K562 (cell line): ENCODE measurements around the gene PRKAG1. TPM values are rescaled to one million over a fixed set of nuclear protein-coding genes. Genes with fewer than 3 reads are reported as not detected.

Source experiments
- ADNP ChIP-seq: fragments of 200-800 bp; sonication (Bioruptor generic); IDR thresholded peaks from 2 replicates; pipeline ENCODE4 v1.6.1; 2016; ENCODE audit warnings: missing genetic modification characterization, missing compliant biosample characterization
- ELF1 ChIP-seq: fragments of 200-800 bp; sonication (Bioruptor generic); IDR thresholded peaks from 2 replicates; pipeline ENCODE4 v1.6.1; 2016; ENCODE audit warnings: missing genetic modification characterization, missing compliant biosample characterization
- OTX1 ChIP-seq: fragments of 450-650 bp; formaldehyde crosslinking; IDR thresholded peaks from 2 replicates; pipeline ENCODE4 v1.4.0; 2022; ENCODE audit warnings: mild to moderate bottlenecking
- SREBF2 ChIP-seq: sonication (generic); formaldehyde crosslinking; IDR thresholded peaks from 2 replicates; pipeline ENCODE4 v1.4.0; 2020; ENCODE audit warnings: mild to moderate bottlenecking, missing genetic modification reagents
- polyA plus RNA-seq, 8 experiments: library from polyadenylated mRNA; depleted of rRNA in 4 of 8; stranded (reverse) in 5 of 8; unstranded in 3 of 8; fragments of >200 nt; fragmentation: Nextera tagmentation in 2 of 8; fragmentation: Illumina TruSeq in 1 of 8; extraction: Ambion mirVana in 2 of 8; extraction: Trizol in 1 of 8; gene quantifications; 2 replicates each; pipeline versions ENCODE4 v1.2.1 to v1.2.3, GENCODE V29; 2011 to 2014; ENCODE audit warnings: inconsistent platforms in 1 of 8, missing spikeins in 1 of 8
- total RNA-seq, 7 experiments: library from RNA; depleted of rRNA in 6 of 7; stranded (reverse); fragments of >200 nt in 6 of 7; fragmentation: Illumina TruSeq in 2 of 7; extraction: Trizol in 2 of 7; gene quantifications; 2 replicates each; pipeline versions ENCODE4 v1.2.1 to v1.2.3, GENCODE V29; 2011 to 2021; ENCODE audit warnings: low replicate concordance in 1 of 7
- TF ChIP-seq, protein P1 (sequence below): fragments of 450-650 bp; IDR thresholded peaks from 2 replicates; pipeline ENCODE4 v1.6.1; 2016; ENCODE audit warnings: mild to moderate bottlenecking, moderate library complexity
- TF ChIP-seq, protein P2 (sequence below): fragments of 450-650 bp; IDR thresholded peaks from 2 replicates; pipeline ENCODE4 v1.6.1; 2016; ENCODE audit warnings: low read depth
- TF ChIP-seq, protein P3 (sequence below), 2 experiments: fragments of 450-650 bp in 1 of 2; sonication (generic) in 1 of 2; formaldehyde crosslinking in 1 of 2; IDR thresholded peaks in 1 of 2; conservative IDR thresholded peaks in 1 of 2; 2 replicates each; pipeline versions ENCODE4 v1.6.1 to v1.8.1; 2016 to 2023; ENCODE audit warnings: mild to moderate bottlenecking in 2 of 2, moderate library complexity in 2 of 2, inconsistent platforms in 1 of 2, missing genetic modification reagents in 1 of 2

PRKAG1 gene
- total and polyA plus RNA-seq, 9 of the 15 experiments (the other 6 are each of a cell fraction or from before 2014, with no cell fraction given) = 51.1 to 126 (median 79.1) TPM

DNA sequence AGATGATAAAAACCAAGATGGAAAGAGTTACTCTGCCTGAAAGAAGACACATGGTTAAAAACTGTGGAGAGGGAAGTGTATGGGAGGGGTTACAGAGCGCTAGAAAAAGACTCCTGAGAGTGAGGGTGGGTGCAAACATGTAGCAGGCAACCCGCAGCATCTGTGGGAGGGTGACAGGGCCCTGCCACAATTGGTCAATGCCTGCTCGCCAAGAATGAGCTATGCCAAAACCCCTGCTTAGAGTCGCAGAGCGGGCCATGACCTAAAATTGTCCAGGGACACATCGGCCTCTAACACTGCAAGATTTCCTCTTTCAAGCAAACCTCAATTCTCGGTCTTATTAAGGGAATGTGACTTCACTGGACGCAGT lies 700 bp downstream of the PRKAG1 start (continued):
- TF ChIP-seq, protein P1, sequence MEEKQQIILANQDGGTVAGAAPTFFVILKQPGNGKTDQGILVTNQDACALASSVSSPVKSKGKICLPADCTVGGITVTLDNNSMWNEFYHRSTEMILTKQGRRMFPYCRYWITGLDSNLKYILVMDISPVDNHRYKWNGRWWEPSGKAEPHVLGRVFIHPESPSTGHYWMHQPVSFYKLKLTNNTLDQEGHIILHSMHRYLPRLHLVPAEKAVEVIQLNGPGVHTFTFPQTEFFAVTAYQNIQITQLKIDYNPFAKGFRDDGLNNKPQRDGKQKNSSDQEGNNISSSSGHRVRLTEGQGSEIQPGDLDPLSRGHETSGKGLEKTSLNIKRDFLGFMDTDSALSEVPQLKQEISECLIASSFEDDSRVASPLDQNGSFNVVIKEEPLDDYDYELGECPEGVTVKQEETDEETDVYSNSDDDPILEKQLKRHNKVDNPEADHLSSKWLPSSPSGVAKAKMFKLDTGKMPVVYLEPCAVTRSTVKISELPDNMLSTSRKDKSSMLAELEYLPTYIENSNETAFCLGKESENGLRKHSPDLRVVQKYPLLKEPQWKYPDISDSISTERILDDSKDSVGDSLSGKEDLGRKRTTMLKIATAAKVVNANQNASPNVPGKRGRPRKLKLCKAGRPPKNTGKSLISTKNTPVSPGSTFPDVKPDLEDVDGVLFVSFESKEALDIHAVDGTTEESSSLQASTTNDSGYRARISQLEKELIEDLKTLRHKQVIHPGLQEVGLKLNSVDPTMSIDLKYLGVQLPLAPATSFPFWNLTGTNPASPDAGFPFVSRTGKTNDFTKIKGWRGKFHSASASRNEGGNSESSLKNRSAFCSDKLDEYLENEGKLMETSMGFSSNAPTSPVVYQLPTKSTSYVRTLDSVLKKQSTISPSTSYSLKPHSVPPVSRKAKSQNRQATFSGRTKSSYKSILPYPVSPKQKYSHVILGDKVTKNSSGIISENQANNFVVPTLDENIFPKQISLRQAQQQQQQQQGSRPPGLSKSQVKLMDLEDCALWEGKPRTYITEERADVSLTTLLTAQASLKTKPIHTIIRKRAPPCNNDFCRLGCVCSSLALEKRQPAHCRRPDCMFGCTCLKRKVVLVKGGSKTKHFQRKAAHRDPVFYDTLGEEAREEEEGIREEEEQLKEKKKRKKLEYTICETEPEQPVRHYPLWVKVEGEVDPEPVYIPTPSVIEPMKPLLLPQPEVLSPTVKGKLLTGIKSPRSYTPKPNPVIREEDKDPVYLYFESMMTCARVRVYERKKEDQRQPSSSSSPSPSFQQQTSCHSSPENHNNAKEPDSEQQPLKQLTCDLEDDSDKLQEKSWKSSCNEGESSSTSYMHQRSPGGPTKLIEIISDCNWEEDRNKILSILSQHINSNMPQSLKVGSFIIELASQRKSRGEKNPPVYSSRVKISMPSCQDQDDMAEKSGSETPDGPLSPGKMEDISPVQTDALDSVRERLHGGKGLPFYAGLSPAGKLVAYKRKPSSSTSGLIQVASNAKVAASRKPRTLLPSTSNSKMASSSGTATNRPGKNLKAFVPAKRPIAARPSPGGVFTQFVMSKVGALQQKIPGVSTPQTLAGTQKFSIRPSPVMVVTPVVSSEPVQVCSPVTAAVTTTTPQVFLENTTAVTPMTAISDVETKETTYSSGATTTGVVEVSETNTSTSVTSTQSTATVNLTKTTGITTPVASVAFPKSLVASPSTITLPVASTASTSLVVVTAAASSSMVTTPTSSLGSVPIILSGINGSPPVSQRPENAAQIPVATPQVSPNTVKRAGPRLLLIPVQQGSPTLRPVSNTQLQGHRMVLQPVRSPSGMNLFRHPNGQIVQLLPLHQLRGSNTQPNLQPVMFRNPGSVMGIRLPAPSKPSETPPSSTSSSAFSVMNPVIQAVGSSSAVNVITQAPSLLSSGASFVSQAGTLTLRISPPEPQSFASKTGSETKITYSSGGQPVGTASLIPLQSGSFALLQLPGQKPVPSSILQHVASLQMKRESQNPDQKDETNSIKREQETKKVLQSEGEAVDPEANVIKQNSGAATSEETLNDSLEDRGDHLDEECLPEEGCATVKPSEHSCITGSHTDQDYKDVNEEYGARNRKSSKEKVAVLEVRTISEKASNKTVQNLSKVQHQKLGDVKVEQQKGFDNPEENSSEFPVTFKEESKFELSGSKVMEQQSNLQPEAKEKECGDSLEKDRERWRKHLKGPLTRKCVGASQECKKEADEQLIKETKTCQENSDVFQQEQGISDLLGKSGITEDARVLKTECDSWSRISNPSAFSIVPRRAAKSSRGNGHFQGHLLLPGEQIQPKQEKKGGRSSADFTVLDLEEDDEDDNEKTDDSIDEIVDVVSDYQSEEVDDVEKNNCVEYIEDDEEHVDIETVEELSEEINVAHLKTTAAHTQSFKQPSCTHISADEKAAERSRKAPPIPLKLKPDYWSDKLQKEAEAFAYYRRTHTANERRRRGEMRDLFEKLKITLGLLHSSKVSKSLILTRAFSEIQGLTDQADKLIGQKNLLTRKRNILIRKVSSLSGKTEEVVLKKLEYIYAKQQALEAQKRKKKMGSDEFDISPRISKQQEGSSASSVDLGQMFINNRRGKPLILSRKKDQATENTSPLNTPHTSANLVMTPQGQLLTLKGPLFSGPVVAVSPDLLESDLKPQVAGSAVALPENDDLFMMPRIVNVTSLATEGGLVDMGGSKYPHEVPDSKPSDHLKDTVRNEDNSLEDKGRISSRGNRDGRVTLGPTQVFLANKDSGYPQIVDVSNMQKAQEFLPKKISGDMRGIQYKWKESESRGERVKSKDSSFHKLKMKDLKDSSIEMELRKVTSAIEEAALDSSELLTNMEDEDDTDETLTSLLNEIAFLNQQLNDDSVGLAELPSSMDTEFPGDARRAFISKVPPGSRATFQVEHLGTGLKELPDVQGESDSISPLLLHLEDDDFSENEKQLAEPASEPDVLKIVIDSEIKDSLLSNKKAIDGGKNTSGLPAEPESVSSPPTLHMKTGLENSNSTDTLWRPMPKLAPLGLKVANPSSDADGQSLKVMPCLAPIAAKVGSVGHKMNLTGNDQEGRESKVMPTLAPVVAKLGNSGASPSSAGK = peak; percentile 17; the same call in 1 of the 2 replicates
- TF ChIP-seq ADNP (no peak), OTX1 (CRISPR knock-in tag) (no peak), ELF1 (tag) (no peak), SREBF2 (no peak)
- TF ChIP-seq, protein P2, sequence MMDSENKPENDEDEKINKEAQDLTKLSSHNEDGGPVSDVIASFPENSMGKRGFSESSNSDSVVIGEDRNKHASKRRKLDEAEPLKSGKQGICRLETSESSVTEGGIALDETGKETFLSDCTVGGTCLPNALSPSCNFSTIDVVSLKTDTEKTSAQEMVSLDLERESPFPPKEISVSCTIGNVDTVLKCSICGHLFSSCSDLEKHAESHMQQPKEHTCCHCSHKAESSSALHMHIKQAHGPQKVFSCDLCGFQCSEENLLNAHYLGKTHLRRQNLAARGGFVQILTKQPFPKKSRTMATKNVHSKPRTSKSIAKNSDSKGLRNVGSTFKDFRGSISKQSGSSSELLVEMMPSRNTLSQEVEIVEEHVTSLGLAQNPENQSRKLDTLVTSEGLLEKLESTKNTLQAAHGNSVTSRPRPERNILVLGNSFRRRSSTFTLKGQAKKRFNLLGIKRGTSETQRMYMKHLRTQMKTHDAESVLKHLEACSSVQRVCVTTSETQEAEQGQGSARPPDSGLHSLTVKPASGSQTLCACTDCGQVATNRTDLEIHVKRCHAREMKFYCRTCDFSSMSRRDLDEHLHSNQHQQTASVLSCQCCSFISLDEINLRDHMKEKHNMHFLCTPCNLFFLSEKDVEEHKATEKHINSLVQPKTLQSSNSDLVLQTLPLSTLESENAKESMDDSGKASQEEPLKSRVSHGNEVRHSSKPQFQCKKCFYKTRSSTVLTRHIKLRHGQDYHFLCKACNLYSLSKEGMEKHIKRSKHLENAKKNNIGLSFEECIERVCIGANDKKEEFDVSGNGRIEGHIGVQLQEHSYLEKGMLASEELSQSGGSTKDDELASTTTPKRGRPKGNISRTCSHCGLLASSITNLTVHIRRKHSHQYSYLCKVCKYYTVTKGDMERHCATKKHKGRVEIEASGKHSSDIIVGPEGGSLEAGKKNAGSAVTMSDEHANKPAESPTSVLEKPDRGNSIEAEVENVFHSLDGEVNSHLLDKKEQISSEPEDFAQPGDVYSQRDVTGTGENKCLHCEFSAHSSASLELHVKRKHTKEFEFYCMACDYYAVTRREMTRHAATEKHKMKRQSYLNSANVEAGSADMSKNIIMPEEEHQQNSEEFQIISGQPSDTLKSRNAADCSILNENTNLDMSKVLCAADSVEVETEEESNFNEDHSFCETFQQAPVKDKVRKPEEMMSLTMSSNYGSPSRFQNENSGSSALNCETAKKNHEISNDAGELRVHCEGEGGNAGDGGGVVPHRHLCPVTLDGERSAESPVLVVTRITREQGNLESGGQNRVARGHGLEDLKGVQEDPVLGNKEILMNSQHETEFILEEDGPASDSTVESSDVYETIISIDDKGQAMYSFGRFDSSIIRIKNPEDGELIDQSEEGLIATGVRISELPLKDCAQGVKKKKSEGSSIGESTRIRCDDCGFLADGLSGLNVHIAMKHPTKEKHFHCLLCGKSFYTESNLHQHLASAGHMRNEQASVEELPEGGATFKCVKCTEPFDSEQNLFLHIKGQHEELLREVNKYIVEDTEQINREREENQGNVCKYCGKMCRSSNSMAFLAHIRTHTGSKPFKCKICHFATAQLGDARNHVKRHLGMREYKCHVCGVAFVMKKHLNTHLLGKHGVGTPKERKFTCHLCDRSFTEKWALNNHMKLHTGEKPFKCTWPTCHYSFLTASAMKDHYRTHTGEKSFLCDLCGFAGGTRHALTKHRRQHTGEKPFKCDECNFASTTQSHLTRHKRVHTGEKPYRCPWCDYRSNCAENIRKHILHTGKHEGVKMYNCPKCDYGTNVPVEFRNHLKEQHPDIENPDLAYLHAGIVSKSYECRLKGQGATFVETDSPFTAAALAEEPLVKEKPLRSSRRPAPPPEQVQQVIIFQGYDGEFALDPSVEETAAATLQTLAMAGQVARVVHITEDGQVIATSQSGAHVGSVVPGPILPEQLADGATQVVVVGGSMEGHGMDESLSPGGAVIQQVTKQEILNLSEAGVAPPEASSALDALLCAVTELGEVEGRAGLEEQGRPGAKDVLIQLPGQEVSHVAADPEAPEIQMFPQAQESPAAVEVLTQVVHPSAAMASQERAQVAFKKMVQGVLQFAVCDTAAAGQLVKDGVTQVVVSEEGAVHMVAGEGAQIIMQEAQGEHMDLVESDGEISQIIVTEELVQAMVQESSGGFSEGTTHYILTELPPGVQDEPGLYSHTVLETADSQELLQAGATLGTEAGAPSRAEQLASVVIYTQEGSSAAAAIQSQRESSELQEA = no peak
- TF ChIP-seq, protein P3, sequence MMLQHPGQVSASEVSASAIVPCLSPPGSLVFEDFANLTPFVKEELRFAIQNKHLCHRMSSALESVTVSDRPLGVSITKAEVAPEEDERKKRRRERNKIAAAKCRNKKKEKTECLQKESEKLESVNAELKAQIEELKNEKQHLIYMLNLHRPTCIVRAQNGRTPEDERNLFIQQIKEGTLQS (IDR thresholded peaks at IDR 0.05) = no peak
- TF ChIP-seq, protein P3 (CRISPR knock-in tag; conservative IDR thresholded peaks at IDR 0.05) = no peak
